ENCODE measurements around the gene KIAA2012.

Gene KIAA2012

DNA sequence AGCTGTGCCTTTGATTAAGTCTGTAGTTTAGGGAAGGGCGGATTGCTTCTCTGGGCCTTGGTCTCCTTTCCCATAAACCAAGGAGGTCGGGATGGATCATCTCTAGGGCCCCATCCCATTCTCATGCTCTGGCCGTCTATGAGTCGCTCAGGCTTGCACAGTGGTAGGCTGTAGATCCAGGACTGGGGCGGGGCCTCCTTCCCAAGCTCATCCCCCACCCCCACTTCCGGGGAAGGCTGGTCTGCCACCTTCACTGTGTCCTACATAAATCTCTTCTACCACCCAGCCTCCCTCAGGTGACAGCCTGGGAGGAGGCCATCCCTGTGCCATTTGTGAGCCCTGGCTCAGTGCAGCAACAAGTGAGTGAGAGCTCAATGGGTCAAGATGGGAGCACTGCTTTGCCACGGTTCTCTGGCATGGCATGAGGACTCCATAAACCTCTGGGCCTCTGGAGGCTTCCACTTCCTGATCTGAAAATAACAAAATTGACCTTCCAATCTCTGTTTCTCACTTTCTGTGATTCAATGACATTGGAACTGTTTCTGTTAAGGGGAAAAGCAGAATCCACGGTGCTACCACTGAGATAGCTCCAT is 96.9 kb downstream of the KIAA2012 start:
- no peak for DNase-seq (ENCODE audit: low read depth)
- H3K4me3 ChIP-seq (ENCODE audit: low read length): no peak overlapping the region
- TF ChIP-seq, protein P1, sequence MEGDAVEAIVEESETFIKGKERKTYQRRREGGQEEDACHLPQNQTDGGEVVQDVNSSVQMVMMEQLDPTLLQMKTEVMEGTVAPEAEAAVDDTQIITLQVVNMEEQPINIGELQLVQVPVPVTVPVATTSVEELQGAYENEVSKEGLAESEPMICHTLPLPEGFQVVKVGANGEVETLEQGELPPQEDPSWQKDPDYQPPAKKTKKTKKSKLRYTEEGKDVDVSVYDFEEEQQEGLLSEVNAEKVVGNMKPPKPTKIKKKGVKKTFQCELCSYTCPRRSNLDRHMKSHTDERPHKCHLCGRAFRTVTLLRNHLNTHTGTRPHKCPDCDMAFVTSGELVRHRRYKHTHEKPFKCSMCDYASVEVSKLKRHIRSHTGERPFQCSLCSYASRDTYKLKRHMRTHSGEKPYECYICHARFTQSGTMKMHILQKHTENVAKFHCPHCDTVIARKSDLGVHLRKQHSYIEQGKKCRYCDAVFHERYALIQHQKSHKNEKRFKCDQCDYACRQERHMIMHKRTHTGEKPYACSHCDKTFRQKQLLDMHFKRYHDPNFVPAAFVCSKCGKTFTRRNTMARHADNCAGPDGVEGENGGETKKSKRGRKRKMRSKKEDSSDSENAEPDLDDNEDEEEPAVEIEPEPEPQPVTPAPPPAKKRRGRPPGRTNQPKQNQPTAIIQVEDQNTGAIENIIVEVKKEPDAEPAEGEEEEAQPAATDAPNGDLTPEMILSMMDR (conservative IDR thresholded peaks at IDR 0.05; ENCODE audit: low read length): no peak

DNA sequence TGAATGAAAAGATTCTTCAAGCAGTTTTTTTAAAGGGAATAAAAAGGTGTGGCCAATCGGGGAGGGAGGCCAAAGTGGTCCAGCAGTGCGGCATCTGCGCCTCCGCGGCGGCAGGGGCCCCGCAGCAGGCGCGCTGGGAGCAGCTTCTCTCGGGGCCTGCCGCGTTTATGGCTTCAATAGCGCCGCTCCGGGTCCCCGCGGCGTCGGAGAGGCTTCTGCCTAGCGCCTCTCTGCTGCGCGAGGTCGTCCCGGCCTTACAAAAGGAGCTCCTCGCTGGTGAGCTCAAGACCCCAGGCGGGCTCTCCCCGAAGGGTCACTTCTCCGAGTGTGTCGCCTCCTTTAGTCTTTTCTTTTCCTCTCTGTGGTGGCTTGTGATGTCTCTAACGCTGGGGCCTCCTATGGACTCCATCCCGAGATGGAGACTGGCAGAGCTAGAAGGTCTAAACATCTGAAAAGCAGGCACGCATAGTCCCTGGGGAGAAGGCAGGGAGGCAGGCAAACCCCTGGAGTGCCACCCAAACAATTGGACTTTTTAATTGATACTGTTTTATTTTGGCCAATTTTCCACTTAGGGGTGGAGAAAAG is 98.3 kb downstream of the KIAA2012 start:
- TF ChIP-seq, protein P1 (conservative IDR thresholded peaks at IDR 0.05; ENCODE audit: low read length): no peak
- DNase-seq (ENCODE audit: low read depth): no peak
- H3K4me3 ChIP-seq (ENCODE audit: low read length): peak overlapping the region; percentile 30

DNA sequence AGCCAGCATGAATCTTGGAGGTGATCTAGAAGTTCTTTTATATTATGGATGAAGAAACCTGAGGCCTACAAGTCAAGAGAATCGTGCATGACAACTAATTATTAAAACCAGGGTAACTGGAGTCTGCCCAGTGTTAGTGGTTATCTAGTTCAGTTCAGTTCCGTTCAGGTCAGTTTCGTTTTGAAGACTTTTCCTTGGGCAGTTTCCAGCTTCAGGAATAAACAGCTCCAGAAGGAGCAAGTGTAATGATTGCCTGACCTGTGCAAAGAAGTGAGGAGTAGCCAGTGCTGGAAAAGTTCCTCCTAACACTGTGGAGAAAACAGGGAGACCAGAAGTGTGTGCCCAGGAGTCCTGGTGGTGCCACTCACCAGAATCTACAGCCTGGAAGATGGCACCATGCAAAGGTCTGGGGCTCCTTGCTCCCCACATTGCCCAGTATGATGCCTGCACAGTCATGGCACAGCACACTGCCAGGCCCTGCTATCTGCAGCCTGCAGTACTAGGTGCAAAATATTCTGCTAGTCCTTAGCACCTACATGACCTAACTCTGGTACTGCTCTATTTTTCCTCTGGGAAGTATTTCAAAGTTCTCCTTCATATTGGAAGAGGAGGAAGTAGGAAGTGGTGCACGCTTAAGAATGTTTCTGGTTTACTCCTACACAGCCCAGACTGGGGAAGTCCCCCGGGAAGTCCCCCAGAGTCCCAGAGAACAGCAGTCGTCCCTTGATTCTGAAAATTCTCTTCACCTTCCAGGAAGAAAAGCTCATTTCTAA is 99.6 kb downstream of the KIAA2012 start:
- H3K4me3 ChIP-seq (ENCODE audit: low read length): no peak overlapping the region
- DNase-seq (ENCODE audit: low read depth): no peak
- TF ChIP-seq, protein P1 (conservative IDR thresholded peaks at IDR 0.05; ENCODE audit: low read length): no peak

DNA sequence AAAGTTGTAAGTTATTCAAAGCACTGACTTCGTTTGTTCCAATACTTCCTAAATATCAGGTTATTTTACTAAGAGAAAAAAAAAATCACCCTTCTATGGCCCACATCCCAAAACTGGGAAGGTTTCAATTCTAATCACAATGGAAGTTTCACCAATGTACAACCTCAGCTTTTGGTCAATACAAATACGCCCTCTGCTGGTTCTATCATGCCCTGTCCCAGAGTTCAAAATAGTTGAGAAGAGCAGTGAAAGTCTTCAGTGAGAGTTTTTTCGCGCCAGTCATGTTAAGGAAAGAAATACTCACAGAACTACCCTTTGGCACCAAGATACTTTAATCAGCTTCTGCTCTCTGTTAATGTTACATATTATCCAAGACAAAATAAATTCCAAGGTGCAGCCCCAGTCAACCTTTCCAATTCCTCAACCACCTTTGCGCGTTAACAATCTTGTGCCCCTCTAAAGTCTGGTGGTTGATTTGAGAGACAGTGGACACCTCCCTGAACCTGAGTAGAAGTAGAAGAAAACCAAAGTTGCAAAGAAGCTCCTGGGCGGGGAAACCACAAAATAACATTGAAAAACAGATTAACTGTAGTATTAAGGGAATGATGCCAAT is 105.4 kb downstream of the KIAA2012 start:
- TF ChIP-seq, protein P1 (conservative IDR thresholded peaks at IDR 0.05; ENCODE audit: low read length): peak; percentile 95
- no peak overlapping the region for H3K4me3 ChIP-seq (ENCODE audit: low read length)
- peak; percentile 69 for DNase-seq (ENCODE audit: low read depth)

DNA sequence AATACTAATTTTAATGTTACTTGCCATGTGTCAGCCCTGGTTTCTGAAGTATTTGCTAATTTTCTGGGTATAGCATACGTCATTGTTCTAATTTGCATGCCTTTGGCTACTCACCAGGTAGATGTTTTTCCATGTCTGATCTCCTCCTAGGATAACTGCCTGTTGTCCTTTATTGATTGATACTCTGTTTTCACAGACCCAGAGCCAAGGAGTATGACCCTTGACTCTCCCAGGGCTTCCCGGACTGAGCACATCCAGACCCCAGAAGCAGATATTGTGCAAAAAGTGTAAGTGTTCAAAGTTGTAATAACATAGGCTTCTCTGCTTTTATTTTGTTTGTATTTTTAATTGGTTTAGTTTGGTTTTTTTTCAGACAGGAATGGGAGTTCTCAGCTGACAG is 111.5 kb downstream of the KIAA2012 start:
- DNase-seq (ENCODE audit: low read depth): no peak
- H3K4me3 ChIP-seq (ENCODE audit: low read length): no peak overlapping the region
- TF ChIP-seq, protein P1 (conservative IDR thresholded peaks at IDR 0.05; ENCODE audit: low read length): no peak

DNA sequence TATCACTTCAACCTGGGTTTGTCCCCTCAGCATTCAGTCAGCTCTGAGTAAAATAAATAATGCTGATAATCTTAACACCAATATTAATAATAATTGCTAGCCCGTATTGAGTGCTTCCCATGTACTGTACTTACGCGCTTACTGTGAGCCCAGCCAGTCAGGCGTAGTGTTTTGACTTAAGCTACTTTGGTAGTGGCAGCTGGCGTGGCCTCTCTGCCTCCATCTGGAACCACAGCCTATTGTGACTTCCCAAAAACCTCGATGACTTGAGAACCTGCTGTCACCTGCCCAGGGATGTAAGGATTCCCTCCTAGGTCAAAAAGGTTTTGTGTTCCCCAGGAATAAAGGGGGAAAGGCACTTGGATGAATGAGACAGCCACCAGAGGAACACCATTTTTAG is 112.1 kb downstream of the KIAA2012 start:
- TF ChIP-seq, protein P1 (conservative IDR thresholded peaks at IDR 0.05; ENCODE audit: low read length): no peak
- no peak for DNase-seq (ENCODE audit: low read depth)
- H3K4me3 ChIP-seq (ENCODE audit: low read length): no peak overlapping the region
